NCI-H510A treated with DMSO at 0.1 percent for 48 hours (cell line): ENCODE data around the gene CCDC30.
A peak's percentile ranks its signal among the peaks of the same experiment; 100 is the strongest.
"Not testable (repeated sequence)": the region's sequence is repeated elsewhere in the genome, so short reads cannot be mapped to it uniquely, and the experiment has no call there.

Source experiments
- DNase-seq: peaks from one replicate; lab custom pipeline; 2025; lab: John Stamatoyannopoulos, UW

The CCDC30 gene

DNA sequence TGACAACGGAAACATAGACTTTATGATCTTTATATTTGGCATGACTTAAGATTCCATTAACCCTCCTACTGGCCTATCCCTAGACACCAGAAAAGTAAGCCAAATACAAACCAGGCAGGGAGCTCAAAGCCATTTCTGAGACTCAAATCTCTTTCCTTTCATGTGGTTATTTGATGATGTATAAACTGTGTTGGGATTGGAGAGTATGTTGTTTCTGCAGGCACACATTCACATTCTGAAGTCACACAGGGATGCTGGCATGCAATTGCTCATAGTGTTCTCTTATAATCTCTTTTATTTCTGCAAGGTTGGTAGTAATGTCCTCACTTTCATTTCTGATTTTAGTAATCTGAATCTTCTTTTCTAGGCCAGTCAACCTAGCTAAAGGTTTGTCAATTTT, 13.0 kb upstream of the CCDC30 start:
- no peak for DNase-seq

DNA sequence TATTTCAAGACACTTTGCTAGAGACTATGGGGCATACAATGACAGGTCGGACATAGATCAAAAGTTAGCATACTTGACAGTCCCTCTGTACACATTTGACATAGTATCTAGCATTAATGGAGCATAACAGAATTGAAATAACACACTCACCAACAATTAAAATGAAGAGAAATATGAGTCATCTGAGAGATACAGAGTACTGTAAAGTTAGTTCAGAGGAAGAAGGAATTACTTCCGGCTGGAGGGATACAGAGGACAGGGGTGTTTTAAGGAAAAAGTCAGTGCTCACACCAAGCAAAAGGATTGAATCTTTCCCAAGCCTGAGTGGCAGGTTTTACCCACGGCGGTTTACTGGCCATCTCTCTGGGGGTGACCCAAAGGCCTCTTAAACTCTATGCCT, 9.7 kb upstream of the CCDC30 start:
- no peak for DNase-seq

DNA sequence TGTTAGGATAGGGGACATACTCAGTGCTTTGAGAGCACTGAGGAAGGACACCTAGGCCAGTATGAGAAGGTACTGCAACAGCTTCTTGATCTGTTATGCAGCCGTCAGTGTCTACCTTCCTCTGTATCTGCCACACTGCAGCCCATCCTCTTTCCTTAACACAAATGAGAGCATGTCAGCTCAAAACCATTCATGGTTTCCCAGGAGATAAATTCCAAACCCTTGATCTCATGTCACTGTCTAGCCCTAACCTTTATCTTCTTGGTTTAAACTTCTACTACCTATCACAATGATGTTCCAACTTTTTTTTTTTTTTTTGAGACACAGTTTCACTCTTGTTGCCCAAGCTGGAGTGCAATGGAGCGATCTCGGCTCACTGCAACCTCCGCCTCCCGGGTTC, 8.7 kb upstream of the CCDC30 start:
- DNase-seq: no peak

DNA sequence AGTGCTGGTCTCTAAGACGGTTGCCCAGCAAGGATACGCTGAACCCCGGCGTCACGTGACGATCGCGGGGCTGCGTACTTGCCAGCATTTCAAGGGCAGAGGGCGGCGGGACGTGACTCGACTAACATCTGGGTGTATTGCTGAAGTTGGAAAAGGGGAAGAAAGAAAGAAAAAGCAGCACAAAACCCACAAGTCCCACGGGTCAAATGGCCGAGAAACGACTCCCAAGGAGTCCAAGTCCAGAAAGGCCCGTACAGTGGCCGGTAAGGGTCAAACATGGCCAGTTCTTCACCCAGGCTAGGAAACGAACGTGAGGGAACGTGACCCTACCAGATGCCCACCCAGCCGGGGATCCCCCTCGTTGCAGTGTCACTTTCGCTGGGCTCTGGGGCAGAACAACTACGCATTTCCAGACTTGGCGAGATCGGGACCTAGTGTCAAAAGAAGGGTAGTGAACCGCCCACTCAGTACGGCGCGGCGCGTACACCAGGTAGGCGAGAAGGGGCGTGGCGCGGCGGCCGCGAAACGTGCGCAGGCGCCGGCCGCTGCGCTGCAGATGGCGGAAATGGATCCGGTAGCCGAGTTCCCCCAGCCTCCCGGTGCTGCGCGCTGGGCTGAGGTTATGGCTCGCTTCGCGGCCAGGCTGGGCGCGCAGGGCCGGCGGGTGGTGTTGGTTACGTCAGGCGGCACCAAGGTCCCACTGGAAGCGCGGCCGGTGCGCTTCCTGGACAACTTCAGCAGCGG, 6.9 kb upstream of the CCDC30 start, which contains the start of the genes PPCS and ZMYND12:
PPCS (plus strand) TSS at position 534 of the 744 bp plus-strand sequence; CDS start at position 557, 23 bp downstream.
ZMYND12 (minus strand) TSS at position 13 of the 744 bp plus-strand sequence. CDS start 25 bp downstream, outside the sequence.
- DNase-seq: peak; percentile 94

DNA sequence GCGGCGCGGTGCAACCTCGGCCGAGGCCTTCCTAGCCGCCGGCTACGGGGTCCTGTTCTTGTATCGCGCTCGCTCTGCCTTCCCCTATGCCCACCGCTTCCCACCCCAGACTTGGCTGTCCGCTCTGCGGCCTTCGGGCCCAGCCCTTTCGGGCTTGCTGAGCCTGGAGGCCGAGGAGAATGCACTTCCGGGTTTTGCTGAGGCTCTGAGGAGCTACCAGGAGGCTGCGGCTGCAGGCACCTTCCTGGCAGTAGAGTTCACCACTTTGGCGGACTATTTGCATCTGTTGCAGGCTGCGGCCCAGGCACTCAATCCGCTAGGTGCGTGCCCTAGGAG, 6.4 kb upstream of the CCDC30 start:
- DNase-seq: peak; percentile 47

DNA sequence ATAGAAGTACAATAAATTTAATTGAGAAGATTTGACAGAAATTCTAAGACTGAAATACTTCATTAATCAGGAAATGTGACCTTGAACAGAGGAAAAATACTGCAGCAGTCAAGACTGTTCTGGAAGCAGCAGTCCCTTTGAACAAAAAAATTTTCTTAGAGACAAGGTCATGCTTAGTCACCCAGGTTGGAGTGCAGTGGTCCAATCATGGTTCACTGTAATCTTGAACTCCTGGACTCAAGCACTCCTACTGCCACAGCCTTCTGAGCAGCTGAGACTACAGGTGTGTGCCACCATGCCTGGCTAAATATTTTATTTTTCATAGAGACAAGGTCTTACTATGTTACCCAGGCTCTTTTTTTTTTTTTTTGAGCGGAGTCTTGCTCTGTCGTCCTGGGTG, 1.9 kb upstream of the CCDC30 start:
- DNase-seq: no peak

DNA sequence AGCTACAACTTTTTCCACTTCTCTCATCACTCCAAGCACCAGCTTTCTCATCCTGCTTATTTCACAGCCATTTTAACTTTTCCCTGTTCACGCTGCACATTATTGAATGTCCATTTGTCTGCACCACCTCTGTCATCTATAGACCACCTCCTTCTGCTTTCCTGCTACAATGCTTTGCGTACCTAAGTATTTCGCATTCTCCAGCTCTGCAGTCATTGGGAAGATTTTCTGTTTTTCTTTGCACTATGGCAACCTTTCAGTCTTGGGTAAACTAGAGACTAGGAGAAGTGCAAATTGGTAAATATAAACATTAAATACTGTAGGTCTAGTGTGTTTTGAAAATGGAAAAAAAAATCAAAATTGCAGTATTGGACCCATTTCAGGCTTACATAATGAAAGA, 835 bp downstream of the CCDC30 start:
- no peak for DNase-seq

DNA sequence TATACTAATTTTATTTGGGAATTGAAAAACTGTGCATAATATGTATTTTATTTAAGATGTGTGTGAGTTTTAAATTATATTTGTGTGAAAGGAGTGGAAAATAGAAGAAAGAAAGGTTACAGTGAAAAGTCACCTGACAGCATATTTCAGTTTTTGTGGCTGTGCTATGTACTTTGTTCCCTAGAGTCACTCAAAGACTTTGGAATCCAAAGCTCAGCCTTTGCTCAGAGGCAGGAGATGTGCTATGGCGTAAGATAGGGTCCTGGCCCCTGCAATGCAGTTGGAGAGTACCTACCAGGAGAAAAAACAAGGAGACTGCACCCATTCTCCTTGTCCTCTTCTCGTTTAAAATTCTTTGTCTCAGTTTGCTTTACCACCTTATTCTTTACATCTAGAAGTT, 2.9 kb downstream of the CCDC30 start:
- DNase-seq: no peak

DNA sequence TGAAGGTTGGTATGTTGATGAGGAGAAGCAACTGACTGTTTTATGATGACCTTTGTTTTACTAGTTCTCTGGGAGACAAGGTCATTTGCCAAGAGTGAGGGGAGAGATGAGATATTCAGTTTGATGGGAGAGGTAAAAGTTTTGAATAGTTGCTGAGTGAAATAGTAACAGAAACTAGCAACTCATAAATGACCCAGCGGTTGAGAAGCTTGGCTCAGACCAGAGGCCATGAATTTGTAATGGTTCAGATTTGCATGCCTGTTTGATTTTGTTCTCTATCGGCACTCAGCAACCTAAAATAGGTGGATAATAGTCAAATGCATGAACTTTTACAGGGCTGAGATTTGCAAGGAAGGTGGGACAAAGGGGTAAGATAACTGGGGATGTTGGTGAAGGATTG, 6.6 kb downstream of the CCDC30 start:
- DNase-seq: no peak

DNA sequence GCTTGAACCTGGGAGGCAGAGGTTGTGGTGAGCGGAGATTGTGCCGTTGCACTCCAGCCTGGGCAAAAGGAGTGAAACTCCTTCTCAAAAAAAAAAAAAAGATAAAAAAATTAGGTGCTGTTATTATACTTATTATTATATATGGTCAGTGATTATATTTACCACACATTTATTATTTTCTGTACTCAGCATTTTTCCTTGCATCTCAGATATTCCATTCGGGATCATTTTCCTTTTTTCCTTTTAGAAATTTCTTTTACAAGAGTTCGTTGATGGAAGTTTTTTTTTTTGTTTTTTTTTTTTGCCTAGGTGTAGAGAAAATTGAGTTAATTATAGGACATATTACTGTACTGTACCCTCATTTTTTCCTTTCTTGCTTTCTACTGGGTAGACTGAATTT, 13.5 kb downstream of the CCDC30 start:
- DNase-seq: no peak

DNA sequence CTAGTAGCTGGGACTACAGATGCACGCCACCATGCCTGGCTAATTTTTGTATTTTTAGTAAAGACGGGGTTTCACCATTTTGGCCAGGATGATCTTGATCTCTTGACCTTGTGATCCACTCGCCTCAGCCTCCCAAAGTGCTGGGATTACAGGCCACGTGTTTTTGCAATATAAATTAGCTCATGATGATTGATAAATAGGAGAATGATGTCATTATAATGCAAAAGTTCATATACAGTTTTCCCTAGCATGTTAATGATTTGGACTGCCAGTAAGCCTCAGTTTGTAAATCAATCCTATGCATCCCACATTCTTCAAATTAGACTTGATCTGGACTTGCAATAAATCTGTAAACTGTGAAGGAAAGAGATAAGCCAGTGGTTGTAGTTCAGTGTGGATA, 14.3 kb downstream of the CCDC30 start:
- not testable (repeated sequence) for DNase-seq

DNA sequence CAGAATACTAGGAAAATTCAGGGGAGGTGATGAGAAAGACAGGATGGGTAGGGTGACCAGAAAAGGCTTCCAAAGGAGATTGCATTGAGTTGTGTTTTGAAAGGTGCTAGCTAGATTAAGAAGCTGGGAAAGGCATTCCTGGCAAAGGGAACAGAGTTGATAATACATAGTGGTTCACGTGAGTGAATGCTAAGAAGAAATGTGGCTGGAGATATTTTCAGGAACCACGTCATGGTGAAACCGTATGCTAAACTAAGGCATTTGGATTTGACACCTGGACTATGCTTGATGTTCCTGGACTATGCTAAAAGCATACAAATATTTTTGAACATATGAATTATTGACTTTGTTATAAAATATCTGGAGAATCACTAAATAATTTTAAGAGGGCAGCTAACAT, 14.7 kb downstream of the CCDC30 start:
- DNase-seq: no peak

DNA sequence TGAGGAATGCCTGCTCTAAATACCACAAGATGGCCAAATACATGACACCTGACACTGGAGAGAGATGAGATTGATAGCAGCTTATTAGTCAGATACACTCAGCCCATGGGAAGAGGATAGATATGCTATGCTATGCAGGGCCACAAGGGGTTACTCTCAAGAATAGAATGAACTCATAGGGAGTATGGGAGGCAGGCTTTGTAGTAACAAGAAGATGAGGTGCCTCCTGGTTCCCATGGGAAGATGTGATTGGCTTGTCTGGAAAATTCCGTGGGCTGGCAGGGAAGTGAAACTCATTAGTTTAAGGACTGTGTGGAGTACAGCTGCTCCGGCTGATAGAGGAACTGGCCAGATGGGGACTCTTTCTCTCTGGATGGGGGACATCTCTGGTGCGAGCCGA, 16.5 kb downstream of the CCDC30 start:
- DNase-seq: no peak

DNA sequence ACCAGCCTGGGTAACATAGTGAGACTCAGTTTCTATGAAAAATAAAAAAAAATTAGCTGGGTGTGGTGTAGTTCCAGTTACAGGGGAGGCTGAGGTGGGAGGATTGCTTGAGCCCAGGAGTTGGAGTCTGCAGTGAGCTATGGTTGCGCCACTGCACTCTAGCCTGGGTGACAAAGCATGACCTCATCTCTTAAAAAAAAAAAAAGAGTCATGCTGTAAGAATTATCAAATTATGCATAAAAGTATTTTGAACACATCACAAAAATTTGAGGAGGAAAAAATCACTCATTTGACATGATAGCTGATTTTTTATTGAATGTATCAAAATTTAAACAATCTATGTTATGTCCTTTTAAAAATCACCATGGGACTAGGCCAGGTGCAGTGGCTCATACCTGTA, 17.8 kb downstream of the CCDC30 start:
- no peak for DNase-seq

DNA sequence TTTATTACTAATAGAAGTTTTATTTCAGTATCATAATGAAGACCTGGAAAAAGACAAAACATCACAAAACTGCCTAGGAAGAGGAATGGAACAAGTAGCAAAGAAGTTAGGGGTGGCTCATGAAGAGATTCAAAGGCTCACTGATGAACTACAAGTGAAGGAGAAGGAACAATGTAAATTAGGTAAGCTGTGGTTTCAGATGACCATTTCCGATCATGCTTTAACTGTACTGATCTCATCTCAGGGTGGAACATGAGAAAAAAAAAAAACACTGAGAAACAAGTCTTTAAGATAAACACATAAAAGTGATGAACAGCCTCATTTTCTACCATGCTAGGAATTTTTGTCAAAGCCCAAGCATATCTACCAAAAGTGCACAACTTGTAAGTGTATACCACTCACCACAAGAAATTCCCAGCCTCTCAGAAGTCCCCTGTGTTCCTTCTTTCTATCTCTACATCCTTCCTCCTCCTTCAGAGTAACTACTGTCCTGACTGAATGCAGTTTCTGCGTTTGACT, 19.6 kb downstream of the CCDC30 start:
- DNase-seq: no peak

DNA sequence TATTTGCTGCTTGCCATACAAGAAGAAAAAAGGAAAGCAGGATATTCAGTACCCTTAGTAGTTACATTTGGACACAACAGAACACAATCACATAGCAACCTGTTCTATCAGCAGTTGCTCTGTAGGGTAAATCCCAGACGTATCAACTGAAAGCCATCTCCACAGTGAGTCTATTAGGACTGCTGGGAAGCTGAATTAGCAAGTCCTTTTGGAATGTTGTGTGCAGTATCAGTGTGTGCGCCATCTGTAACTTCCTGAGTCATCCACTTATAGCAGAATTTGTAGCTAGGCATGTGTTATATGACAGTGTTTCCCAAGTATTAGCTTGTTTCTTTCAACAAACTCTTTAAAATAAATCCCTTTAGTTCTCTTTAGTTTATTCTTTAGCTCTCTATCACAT, 21.3 kb downstream of the CCDC30 start:
- DNase-seq: no peak

DNA sequence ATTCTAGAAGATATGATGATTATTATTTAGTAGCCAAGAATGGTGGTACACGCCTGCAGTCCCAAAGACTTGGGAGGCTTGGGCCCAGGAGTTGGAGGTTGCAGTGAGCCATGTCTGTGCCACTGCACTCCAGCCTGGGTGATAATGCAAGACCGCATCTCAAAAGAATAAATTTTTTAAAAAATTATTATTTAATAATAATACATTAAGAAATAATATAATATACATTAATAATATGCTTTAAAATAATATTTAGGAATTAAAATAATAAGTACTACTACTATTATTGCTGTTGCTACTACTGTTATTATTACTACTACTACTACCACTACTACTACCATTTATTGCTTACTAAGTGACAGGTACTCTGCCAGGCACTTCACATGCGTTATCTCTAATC, 27.2 kb downstream of the CCDC30 start:
- no peak for DNase-seq

DNA sequence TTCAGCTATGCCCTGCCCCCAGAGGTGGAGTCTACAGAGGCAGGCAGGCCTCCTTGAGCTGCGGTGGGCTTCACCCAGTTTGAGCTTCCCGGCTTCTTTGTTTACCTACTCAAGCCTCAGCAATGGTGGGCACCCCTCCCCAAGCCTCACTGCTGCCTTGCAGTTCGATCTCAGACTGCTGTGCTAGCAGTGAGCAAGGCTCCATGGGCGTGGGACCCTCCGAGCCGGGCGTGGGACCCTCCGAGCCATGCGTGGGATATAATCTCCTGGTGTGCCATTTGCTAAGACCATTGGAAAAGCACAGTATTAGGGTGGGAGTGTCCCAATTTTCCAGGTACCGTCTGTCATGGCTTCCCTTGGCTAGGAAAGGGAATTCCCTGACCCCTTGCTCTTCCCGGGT, 38.9 kb downstream of the CCDC30 start:
- DNase-seq: not testable (repeated sequence)

DNA sequence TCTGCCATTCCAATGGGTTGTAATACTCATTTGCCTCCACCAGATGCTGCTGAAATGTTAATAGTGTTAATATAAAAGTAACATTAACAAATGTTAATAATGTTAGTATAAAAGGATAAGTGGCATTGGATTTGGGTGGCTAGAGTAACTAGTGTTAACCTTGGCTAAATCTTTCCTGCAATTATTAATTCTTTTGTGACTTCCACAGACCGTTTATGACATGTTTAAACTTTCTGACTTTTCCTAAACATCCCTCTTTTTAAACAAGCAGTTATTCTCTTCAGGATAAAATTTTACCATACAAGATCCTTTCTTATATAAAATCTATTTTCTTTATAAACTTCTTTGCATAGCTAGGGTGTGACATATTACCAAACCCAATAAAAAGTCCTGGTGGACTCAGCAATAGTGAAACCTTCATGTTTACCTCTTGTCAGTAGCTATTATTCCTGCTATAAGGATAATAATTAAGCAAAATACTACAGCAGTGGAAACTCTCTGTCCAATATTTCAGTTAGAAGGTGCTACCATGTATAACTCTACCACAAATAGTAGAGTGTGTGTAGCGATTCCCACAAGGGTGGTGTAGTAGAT, 41.5 kb downstream of the CCDC30 start:
- no peak for DNase-seq

DNA sequence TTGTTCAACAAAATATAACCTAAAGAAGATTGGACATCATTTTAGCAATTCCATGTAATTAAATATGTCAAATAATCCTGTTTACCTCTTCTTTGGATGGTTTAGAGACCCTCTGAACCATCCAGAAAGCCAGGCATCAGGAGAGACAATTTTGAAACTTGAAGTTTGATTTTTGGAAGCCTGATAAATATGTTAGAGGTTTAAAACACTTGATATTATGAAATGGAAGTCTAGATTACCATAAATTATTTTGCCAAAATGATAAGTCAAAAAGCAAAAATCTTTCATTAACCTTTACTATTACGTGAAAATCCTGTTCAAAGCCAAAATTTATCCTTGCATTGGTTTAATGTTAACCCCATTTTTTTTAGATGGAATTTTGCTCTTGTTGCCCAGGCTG, 43.5 kb downstream of the CCDC30 start:
- DNase-seq: no peak

DNA sequence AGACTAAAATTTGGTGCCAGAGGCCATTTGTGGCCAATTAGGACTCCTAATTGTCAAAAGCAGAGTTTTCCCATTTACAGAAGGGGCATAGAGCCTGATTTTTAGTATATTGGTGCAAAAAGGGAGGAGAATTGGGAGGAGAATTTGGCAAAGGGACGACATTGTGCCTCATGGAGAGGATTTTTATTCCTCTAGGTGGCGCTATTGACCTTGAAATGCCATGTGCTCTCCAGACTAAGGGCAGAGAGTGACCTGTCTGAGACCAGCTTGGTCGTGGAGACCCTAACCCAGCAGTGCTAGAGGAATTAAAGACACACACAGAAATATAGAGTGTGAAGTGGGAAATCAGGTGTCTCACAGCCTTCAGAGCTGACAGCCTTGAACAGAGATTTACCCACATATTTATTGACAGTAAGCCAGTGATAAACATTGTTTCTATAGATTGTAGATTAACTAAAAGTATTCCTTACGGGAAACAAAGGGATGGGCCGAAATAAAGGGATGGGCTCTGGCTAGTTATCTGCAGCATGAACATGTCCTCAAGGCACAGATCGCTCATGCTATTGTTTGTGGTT, 48.6 kb downstream of the CCDC30 start:
- DNase-seq: not testable (repeated sequence)

DNA sequence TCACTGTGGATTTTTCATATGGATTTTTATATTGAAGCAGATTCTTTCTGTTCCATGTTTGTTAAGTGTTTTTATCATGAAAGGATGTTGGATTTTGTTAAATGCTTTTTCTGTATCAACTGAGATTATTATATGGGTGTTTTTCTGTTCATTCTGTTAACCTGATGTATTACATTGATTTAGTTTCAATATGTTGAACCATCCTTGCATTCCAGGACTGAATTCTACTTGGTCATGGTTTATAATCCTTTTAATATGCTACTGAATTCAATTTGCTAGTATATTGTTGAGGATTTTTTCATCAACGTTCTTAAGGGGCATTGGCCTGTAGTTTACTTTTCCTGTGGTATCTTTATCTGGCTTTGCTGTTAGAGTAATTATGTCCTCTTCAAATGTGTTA, 55.8 kb downstream of the CCDC30 start:
- no peak for DNase-seq

DNA sequence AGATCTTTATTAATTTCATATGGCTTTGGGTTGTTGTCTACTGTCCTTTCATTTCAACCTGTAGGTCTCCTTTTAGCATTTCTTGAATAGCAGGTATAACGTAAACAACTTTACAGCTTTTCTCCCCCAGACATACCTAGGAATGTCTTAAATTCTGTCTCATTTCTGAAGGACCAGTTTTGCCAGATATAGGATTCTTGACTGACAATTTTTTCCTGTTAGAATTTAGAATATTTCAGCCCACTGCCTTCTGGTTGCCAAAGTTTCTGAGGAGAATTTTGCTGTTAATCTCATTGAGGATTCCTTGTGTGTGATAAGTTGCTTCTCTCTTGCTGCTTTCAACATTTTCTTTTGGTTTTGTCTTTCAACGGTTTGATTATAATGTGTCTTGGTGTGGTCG, 60.1 kb downstream of the CCDC30 start:
- DNase-seq: no peak
